GM12878 (cell line): ENCODE measurements around the gene CHD5. TPM values are rescaled to one million over a fixed set of nuclear protein-coding genes. Genes with fewer than 3 reads are reported as not detected.

ENCODE experiments used
- ATAC-seq: fragments of 200-7000 bp; cut with Tn5 transposase; 3 replicates; pipeline ENCODE4 v1.9.1; 2020; ENCODE audit warnings: mild to moderate bottlenecking, moderate library complexity
- BruUV-seq: library from RNA; stranded (reverse); fragments of 400-500 nt; replicated peaks from 2 replicates; lab custom pipeline; 2021; lab: Mats Ljungman, UMichigan
- CTCF ChIA-PET: fragments of 300-600 bp; sonication (Branson Sonifier 250); formaldehyde crosslinking; extraction: SDS; loops from one replicate; lab custom pipeline; 2021; ENCODE audit warnings: inconsistent platforms; lab: Yijun Ruan, JAX
- POLR2A ChIA-PET: fragments of 350-600 bp; formaldehyde crosslinking; extraction: SDS; loops from one replicate; lab custom pipeline; 2021; ENCODE audit warnings: inconsistent platforms; lab: Charles Lee
- RAD21 ChIA-PET: fragments of 300-600 bp; sonication (Branson Sonifier 250); formaldehyde crosslinking; loops from one replicate; lab custom pipeline; 2023; ENCODE audit warnings: antibody characterized with exemption; ENCODE audit not compliant: unreplicated experiment; lab: Charles Lee
- SMC1A ChIA-PET: fragments of 300-600 bp; sonication (Branson Sonifier 250); formaldehyde crosslinking; loops from one replicate; lab custom pipeline; 2023; ENCODE audit not compliant: unreplicated experiment, uncharacterized antibody; lab: Charles Lee
- DNase-seq: peaks from one replicate; pipeline ENCODE4 v3.0.0-alpha.2; 2011; ENCODE audit warnings: low read depth, low spot score
- FAIRE-seq: peaks from 3 replicates; lab custom pipeline; 2011; peaks lifted over from hg19 to GRCh38; lab: Jason Lieb, UNC
- H2AFZ ChIP-seq: 2 replicates; pipeline ENCODE4 v1.6.0; 2011; ENCODE audit warnings: low read depth, low read length, control low read depth; ENCODE audit not compliant: control insufficient read depth
- H3K27ac ChIP-seq: 2 replicates; pipeline ENCODE4 v1.5.1; 2011; ENCODE audit warnings: control low read depth; ENCODE audit not compliant: control insufficient read depth, insufficient read depth
- H3K27me3 ChIP-seq, 2 experiments: replicated peaks in 1 of 2; 2 replicates each; pipeline versions ENCODE4 v1.6.0 to v1.6.1; 2011; ENCODE audit warnings: low read length in 1 of 2; ENCODE audit not compliant: control insufficient read depth in 2 of 2, insufficient read depth in 2 of 2
- H3K36me3 ChIP-seq, 2 experiments: 2 replicates each; pipeline ENCODE4 v1.5.1; 2011; ENCODE audit warnings: low read length in 1 of 2; ENCODE audit not compliant: control insufficient read depth in 2 of 2, insufficient read depth in 2 of 2
- H3K4me1 ChIP-seq: 2 replicates; pipeline ENCODE4 v1.6.1; 2011; ENCODE audit warnings: mild to moderate bottlenecking, low read length, moderate library complexity, mixed read lengths; ENCODE audit not compliant: control insufficient read depth, insufficient read depth
- H3K4me2 ChIP-seq: 2 replicates; pipeline ENCODE4 v1.6.0; 2011; ENCODE audit warnings: control low read depth; ENCODE audit not compliant: control insufficient read depth, insufficient read depth
- H3K4me3 ChIP-seq: fragments of 200-600 bp; sonication (generic); 2 replicates; pipeline ENCODE4 v1.5.1; 2016
- H3K79me2 ChIP-seq: 2 replicates; pipeline ENCODE4 v1.6.0; 2011; ENCODE audit warnings: low read length; ENCODE audit not compliant: control insufficient read depth, insufficient read depth
- H3K9ac ChIP-seq: 2 replicates; pipeline ENCODE4 v1.8.0; 2011; ENCODE audit warnings: low read length, control low read depth, mixed read lengths; ENCODE audit not compliant: control insufficient read depth, insufficient read depth
- H3K9me3 ChIP-seq: replicated peaks from 3 replicates; pipeline ENCODE4 v1.5.1; 2011; ENCODE audit warnings: mild to moderate bottlenecking, low read length; ENCODE audit not compliant: control insufficient read depth, insufficient read depth
- H4K20me1 ChIP-seq: 2 replicates; pipeline ENCODE4 v1.6.0; 2011; ENCODE audit not compliant: control insufficient read depth, insufficient read depth
- BMI1 ChIP-seq: fragments of 450-650 bp; IDR thresholded peaks from 2 replicates; pipeline ENCODE4 v1.6.1; 2016; ENCODE audit warnings: mild to moderate bottlenecking, moderate library complexity, borderline replicate concordance
- JUND ChIP-seq: IDR thresholded peaks from 2 replicates; pipeline ENCODE4 v1.6.1; 2012; ENCODE audit warnings: low read depth, mild to moderate bottlenecking, low read length, improper control_type of control experiment, moderate library complexity
- MYB ChIP-seq: fragments of 150-350 bp; IDR thresholded peaks from 2 replicates; pipeline ENCODE4 v1.6.1; 2014; ENCODE audit warnings: mild to moderate bottlenecking, low read depth, low read length, borderline replicate concordance
- NFXL1 ChIP-seq: fragments of 450-650 bp; IDR thresholded peaks from 2 replicates; pipeline ENCODE4 v1.6.1; 2017; ENCODE audit warnings: antibody characterized with exemption, mild to moderate bottlenecking, borderline replicate concordance
- NKRF ChIP-seq: fragments of 450-650 bp; conservative IDR thresholded peaks from 2 replicates; pipeline ENCODE4 v1.6.1; 2017; ENCODE audit warnings: mild to moderate bottlenecking, moderate library complexity
- RBBP5 ChIP-seq: fragments of 200-600 bp; sonication (generic); conservative IDR thresholded peaks from 2 replicates; pipeline ENCODE4 v1.6.1; 2016
- SMAD5 ChIP-seq: IDR thresholded peaks from 2 replicates; pipeline ENCODE4 v1.6.1; 2016; ENCODE audit warnings: antibody characterized with exemption, low read depth
- WGBS: methylation state at CpG from one replicate; pipeline ENCODE4 v1.1.6; 2016; ENCODE audit warnings: low lambda C conversion rate; ENCODE audit not compliant: insufficient replicate concordance, insufficient coverage; ENCODE audit errors: missing lambda C conversion rate; 5-methylcytosine and 5-hydroxymethylcytosine counted together
- in situ Hi-C: fragments of 300-500 bp; cut with MboI; formaldehyde crosslinking; loops from 9 replicates; pipeline ENCODE4 v1.14.3; 2018; ENCODE audit warnings: mixed read lengths
- intact Hi-C: fragments of 100-400 bp; cut with micrococcal nuclease; formaldehyde crosslinking; loops from one replicate; pipeline ENCODE4 v1.14.2; 2022; ENCODE audit not compliant: unreplicated experiment
- polyA plus RNA-seq, 11 experiments: library from polyadenylated mRNA; depleted of rRNA in 4 of 11; unstranded in 6 of 11; stranded (reverse) in 5 of 11; fragments of >200 nt; fragmentation: Nextera tagmentation in 4 of 11; fragmentation: Illumina TruSeq in 1 of 11; extraction: Ambion mirVana in 4 of 11; extraction: Trizol in 1 of 11; gene quantifications; 1 replicate in 1 of 11; 2 replicates in 10 of 11; pipeline versions ENCODE4 v1.2.1 to v1.2.3, GENCODE V29; 2011 to 2016; ENCODE audit warnings: inconsistent platforms in 2 of 11, missing spikeins in 2 of 11, low read depth in 1 of 11
- total RNA-seq, 4 experiments: library from RNA; depleted of rRNA in 3 of 4; stranded (reverse); fragments of >200 nt in 3 of 4; fragmentation: Illumina TruSeq in 1 of 4; extraction: Trizol in 1 of 4; gene quantifications; 2 replicates each; pipeline versions ENCODE4 v1.2.1 to v1.2.3, GENCODE V29; 2013 to 2021

CHD5 gene
- total and polyA plus RNA-seq, 10 of the 15 experiments (the other 5 are each of a cell fraction or from before 2014, with no cell fraction given) = 0.03 to 0.49 (median 0.13) TPM; not detected in 3

- DNase-seq = no peak
- RAD21 ChIA-PET = no interaction called here
- CTCF ChIA-PET = no interaction called here
- TF ChIP-seq NFXL1 (no peak), BMI1 (no peak), NKRF (no peak), RBBP5 (no peak), SMAD5 (no peak), MYB (no peak), JUND (no peak)
- H3K36me3 ChIP-seq = no peaks in the 10 kb centered on the region
- H3K27ac ChIP-seq = no peak overlapping the region
- no TSS peak for BruUV-seq
- H3K4me2 ChIP-seq = no peak overlapping the region
- no peak overlapping the region for H3K9ac ChIP-seq
- no peak for ATAC-seq
- H3K9me3 ChIP-seq = no peaks in the 10 kb centered on the region
- no peak overlapping the region for H3K4me3 ChIP-seq
- no peaks in the 10 kb centered on the region for H3K79me2 ChIP-seq
- no peak for FAIRE-seq
- no peaks in the 10 kb centered on the region for H3K27me3 ChIP-seq
- POLR2A ChIA-PET = no interaction called here
- in situ Hi-C loops = no loop called here
- H3K4me1 ChIP-seq = no peaks in the 10 kb centered on the region
- 23% methylated on average over 7 of the region's 7 CpGs for WGBS
- intact Hi-C loops = no loop called here
- no peak overlapping the region for H2AFZ ChIP-seq
- SMC1A ChIA-PET = no interaction called here
- no peaks in the 10 kb centered on the region for H4K20me1 ChIP-seq
These were observed 57.0 kb downstream of the CHD5 start for GRCh38 chr1:6123083-6123482.
